ENCODE data around the gene RELT.

The RELT gene

GRCh38 chr11:73439002-73439843 lies 63.0 kb downstream of the RELT start:
- no peak for DNase-seq

- DNase-seq = no peak
Observed at GRCh38 chr11:73445980-73446379, 69.8 kb downstream of the RELT start.

- no peak for DNase-seq
Observed at GRCh38 chr11:73446766-73447165, 70.6 kb downstream of the RELT start.
